ENCODE data around the gene ANKRD7. TPM values are rescaled to one million over a fixed set of nuclear protein-coding genes. Genes with fewer than 3 reads are reported as not detected.

ANKRD7 gene
- polyA plus RNA-seq, 3 donors = not detected

DNA sequence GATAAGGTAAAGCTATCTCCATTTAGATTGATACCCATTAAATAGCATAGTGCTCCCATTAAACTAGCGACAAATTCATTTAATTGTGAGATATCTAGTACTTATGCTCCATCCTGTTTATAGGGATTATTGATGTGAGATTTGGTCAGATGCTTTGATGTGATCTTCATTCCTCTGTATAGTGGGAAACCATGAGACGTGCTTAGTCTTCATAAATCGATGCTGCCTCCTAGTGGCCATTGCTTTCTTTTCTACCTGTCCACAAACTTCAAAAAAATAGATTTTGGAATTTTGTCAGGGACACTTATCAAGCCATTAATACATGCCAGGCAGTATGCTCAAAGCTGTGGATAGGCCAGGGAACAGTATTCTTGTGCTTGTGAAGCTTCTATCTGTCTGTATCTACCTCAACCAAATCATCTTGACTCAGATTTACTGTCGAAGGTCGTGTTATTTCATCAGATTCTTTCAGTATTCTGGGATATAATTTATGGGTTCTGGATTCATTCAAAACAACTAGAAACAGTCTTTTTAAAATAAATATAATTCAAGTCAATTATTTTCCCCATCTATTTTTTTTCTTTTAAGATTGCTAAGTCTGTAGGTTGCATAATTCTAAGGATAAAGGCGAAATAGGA lies 28.5 kb upstream of the ANKRD7 start:
- intact Hi-C loops (cut with micrococcal nuclease) = no loop called here
- Histone ChIP-seq H3K4me3 (replicated peaks in 1 of 3; ENCODE audit: low read depth in 2 of 3, low read length in 3 of 3) (no peak overlapping the region), H2AFZ (ENCODE audit: insufficient read depth, low read depth, low read length, poor library complexity, severe bottlenecking) (no peak overlapping the region), H3K36me3 (replicated peaks in 1 of 2; ENCODE audit: control insufficient read depth in 1 of 2, insufficient read depth in 2 of 2, low read length in 2 of 2) (peaks cover 23 to 32% of the 10 kb centered on the region in 2 donors), H3K27ac (ENCODE audit: low read depth in 1 of 2, low read length in 2 of 2) (no peak overlapping the region), H3K9ac (ENCODE audit: insufficient read depth, low read length, poor library complexity, severe bottlenecking) (no peak overlapping the region), H3K4me1 (ENCODE audit: control insufficient read depth in 1 of 2, insufficient read depth in 2 of 2, low read length in 2 of 2) (no peaks in the 10 kb centered on the region), H3K79me2 (ENCODE audit: insufficient read depth, low read length) (no peaks in the 10 kb centered on the region), H3K27me3 (ENCODE audit: control insufficient read depth in 2 of 2, insufficient read depth in 2 of 2, low read length in 2 of 2) (no peaks in the 10 kb centered on the region), H3K9me3 (replicated peaks in 1 of 2; ENCODE audit: control insufficient read depth in 1 of 2, insufficient read depth in 1 of 2, low read length in 2 of 2) (no peaks in the 10 kb centered on the region), H4K20me1 (ENCODE audit: insufficient read depth, low read length) (no peaks in the 10 kb centered on the region), H3K4me2 (replicated peaks; ENCODE audit: extremely low read depth, low read length, poor library complexity, severe bottlenecking) (no peak overlapping the region)
- TF ChIP-seq, protein P1, sequence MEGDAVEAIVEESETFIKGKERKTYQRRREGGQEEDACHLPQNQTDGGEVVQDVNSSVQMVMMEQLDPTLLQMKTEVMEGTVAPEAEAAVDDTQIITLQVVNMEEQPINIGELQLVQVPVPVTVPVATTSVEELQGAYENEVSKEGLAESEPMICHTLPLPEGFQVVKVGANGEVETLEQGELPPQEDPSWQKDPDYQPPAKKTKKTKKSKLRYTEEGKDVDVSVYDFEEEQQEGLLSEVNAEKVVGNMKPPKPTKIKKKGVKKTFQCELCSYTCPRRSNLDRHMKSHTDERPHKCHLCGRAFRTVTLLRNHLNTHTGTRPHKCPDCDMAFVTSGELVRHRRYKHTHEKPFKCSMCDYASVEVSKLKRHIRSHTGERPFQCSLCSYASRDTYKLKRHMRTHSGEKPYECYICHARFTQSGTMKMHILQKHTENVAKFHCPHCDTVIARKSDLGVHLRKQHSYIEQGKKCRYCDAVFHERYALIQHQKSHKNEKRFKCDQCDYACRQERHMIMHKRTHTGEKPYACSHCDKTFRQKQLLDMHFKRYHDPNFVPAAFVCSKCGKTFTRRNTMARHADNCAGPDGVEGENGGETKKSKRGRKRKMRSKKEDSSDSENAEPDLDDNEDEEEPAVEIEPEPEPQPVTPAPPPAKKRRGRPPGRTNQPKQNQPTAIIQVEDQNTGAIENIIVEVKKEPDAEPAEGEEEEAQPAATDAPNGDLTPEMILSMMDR (IDR thresholded peaks at IDR 0.05) = peak; percentile 91
- Mint-ChIP-seq H3K36me3 (peaks cover 19 to 21% of the 10 kb centered on the region in 2 donors), H3K27ac (peak overlapping the region in 1 of 7 donors; percentile 20), H3K4me1 (peaks cover 1% of the 10 kb centered on the region), H3K27me3 (ENCODE audit: low read depth in 3 of 3) (no peaks in the 10 kb centered on the region), H3K9me3 (no peaks in the 10 kb centered on the region), H3K4me3 (no peak overlapping the region)
- WGBS (ENCODE audit: insufficient coverage) = no CpG with 5 or more reads among the region's 6 CpGs
- peak in 2 of 3 donors; percentile 50 to 63 for DNase-seq

DNA sequence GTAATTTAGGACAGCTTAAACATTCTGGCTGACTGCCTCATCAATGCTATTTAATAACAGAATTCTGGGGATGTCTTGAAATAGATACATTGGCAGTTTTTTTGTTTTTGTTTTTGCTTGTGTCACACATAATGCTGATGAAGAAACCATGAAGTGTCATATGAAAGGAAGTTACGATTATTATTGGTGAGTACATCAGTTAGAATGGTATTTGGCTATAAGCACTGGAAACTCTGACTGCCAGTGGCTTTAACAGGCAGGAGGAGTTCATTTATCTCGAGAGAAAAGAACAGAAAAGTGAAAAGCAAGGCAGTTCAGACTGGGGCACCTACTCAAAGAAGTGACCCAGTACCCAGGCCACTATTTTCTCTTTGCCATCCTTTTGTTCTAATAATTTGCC lies 22.4 kb upstream of the ANKRD7 start:
- WGBS (ENCODE audit: insufficient coverage) = 100% methylated on average over 1 of the region's 2 CpGs
- no peak overlapping the region for H2AFZ ChIP-seq (ENCODE audit: insufficient read depth, low read depth, low read length, poor library complexity, severe bottlenecking)
- peaks cover 0 to 3% of the 10 kb centered on the region in 2 donors for H3K36me3 Mint-ChIP-seq
- intact Hi-C loops (cut with micrococcal nuclease) = no loop called here
- H3K27me3 ChIP-seq (ENCODE audit: control insufficient read depth in 2 of 2, insufficient read depth in 2 of 2, low read length in 2 of 2) = no peaks in the 10 kb centered on the region
- no peak overlapping the region for H3K4me3 ChIP-seq (replicated peaks in 1 of 3; ENCODE audit: low read depth in 2 of 3, low read length in 3 of 3)
- peaks cover 0 to 4% (median 2%) of the 10 kb centered on the region in 3 donors for H3K27me3 Mint-ChIP-seq (ENCODE audit: low read depth in 3 of 3)
- no peak overlapping the region for H3K27ac Mint-ChIP-seq
- H3K27ac ChIP-seq (ENCODE audit: low read depth in 1 of 2, low read length in 2 of 2) = no peak overlapping the region
- H3K4me1 ChIP-seq (ENCODE audit: control insufficient read depth in 1 of 2, insufficient read depth in 2 of 2, low read length in 2 of 2) = no peaks in the 10 kb centered on the region
- no peak for DNase-seq
- no peak overlapping the region for H3K4me3 Mint-ChIP-seq
- no peak overlapping the region for H3K4me2 ChIP-seq (replicated peaks; ENCODE audit: extremely low read depth, low read length, poor library complexity, severe bottlenecking)
- H3K36me3 ChIP-seq (replicated peaks in 1 of 2; ENCODE audit: control insufficient read depth in 1 of 2, insufficient read depth in 2 of 2, low read length in 2 of 2) = no peaks in the 10 kb centered on the region
- TF ChIP-seq, protein P1 (IDR thresholded peaks at IDR 0.05) = no peak
- H3K9ac ChIP-seq (ENCODE audit: insufficient read depth, low read length, poor library complexity, severe bottlenecking) = no peak overlapping the region
- no peaks in the 10 kb centered on the region for H3K79me2 ChIP-seq (ENCODE audit: insufficient read depth, low read length)
- no peaks in the 10 kb centered on the region for H3K9me3 ChIP-seq (replicated peaks in 1 of 2; ENCODE audit: control insufficient read depth in 1 of 2, insufficient read depth in 1 of 2, low read length in 2 of 2)
- H3K9me3 Mint-ChIP-seq = no peaks in the 10 kb centered on the region
- H4K20me1 ChIP-seq (ENCODE audit: insufficient read depth, low read length) = no peaks in the 10 kb centered on the region
- H3K4me1 Mint-ChIP-seq = no peaks in the 10 kb centered on the region

Data from CD14-positive monocyte (primary cell).